HG02884 (cell line): Measurements from ENCODE around the gene IYD.
"Not testable (repeated sequence)": the region's sequence is repeated elsewhere in the genome, so short reads cannot be mapped to it uniquely, and the experiment has no call there.

ENCODE experiments used
- ATAC-seq: cut with Tn5 transposase; IDR thresholded peaks from one replicate; pipeline ENCODE4 v1.9.1; 2021; ENCODE audit warnings: mild to moderate bottlenecking, moderate library complexity; ENCODE audit not compliant: unreplicated experiment

Gene IYD

GRCh38 chr6:150427037-150427602, 58.3 kb downstream of the IYD start:
- no peak for ATAC-seq

- ATAC-seq = no peak
These were observed 59.0 kb downstream of the IYD start for GRCh38 chr6:150427843-150428242.

- ATAC-seq = no peak
These were observed 62.0 kb downstream of the IYD start for GRCh38 chr6:150430815-150431214.

- ATAC-seq = no peak
These were observed 66.5 kb downstream of the IYD start for GRCh38 chr6:150435360-150435759.

- no peak for ATAC-seq
These were observed 67.0 kb downstream of the IYD start for GRCh38 chr6:150435832-150436231.

DNA sequence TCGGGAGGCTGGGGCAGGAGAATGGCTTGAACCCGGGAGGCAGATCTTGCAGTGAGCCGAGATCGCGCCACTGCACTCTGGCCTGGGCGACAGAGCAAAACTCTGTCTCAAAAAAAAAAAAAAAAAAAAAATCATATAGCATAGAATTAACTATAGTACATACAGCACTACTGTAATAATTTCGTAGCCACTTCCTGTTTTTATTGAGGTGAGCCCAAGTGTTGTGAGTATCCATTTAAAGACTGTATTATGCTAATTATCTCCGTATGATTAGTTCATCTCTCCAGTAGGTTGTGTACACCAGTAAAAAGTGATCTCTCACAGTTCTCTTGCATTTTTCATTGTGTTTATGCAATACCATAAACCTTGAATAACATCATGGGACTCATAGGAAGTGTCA, 70.6 kb downstream of the IYD start:
- no peak for ATAC-seq

- ATAC-seq = no peak
These were observed 74.8 kb downstream of the IYD start for GRCh38 chr6:150443621-150444020.

- no peak for ATAC-seq
These were observed 75.5 kb downstream of the IYD start for GRCh38 chr6:150444308-150444707.

GRCh38 chr6:150445486-150445885, 76.7 kb downstream of the IYD start:
- ATAC-seq = no peak

GRCh38 chr6:150448221-150448620, 79.4 kb downstream of the IYD start:
- ATAC-seq = no peak

DNA sequence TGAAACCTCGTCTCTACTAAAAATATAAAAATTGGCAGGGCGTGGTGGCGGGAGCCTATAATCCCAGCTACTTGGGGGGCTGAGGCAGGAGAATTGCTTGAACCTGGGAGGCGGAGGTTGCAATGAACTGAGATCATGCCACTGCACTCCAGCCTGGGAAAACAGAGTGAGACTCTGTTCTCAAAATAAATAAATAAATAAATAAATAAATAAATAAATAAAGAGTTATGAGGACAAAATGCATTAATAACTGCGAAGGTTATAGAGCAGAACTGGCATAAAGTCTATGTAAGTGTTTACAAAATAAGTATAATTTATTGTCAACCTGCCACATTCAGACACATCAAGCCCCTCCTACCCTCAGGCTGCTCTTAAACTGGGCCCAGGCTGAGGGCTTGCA, 80.2 kb downstream of the IYD start:
- ATAC-seq = not testable (repeated sequence)

DNA sequence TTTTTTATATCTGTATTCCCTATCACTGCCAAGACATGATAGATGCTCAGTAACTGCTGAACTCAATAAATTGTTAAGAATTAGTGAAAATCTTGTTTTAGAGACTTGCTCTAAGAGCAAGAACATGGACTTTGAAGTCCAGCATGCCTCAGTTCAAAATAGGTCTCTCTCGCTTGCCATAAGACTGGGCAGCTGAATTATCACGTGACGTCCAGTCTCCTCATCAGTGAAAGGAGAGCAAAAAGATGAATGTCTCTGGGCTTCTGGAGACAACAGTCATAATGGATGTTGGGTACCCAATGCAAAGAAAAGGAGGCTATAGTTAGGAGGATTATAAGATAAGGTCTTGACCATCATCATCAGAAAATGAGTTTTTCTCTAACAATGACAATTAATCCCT, 82.1 kb downstream of the IYD start:
- no peak for ATAC-seq

- ATAC-seq = no peak
These were observed 83.1 kb downstream of the IYD start for GRCh38 chr6:150451807-150452427.

DNA sequence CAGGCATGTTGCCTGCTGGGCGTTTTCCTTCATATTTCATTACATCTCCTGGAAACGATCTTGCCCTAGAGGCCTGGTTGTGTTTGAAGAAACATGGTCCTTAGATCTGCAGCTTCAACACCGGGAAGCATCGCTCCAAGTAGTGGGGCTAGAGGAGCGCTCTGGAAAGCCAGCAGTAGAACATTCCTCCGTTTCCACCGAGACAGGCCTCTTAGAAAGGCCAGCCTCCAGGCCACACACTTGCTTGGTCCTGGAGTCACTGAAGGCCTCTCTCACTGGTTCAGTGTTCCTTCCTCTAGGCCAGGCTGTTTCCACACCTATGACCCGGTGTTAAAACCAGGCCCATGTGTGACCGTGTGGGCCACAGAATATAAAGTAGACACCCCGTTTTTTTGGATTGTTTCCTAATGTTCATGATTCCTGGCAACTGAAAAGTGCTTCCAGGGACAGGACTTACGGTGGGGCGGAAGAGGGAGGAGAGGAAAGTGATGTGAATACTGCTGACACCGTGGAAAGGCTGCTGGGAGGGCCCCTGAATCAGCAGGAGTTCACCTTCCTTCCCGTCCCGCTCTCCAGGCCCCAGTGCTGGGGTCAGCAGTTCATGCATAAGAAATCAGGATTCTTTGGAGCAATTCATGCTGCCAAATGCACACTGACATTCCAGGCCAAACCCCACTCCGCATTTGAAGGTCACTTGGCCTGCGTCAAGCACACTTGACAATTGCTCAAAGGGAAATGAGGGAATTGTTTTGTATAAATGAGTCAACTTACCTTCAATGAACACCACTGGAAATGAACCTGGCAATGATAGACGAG, 83.8 kb downstream of the IYD start:
- ATAC-seq = no peak

DNA sequence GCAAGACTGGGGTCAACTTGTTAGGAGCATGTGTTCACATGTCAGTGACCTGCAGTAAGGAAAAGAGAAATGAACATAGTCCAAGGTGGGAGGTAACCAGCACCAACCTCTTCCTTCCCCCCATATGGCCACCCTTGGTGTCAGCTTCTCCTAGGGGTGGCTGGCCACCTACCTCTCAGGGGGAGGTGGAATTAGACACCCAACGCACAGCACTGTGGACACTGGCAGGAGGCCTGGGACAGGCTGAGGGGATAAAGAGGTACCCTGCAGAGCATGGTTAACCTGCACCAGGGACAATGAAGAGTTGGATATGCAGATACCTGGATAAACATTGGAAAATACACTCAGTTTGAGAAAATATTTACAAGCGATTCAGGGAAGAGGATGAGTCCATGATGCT, 84.5 kb downstream of the IYD start:
- ATAC-seq = no peak
